Pancreas (tissue), 10 donors: ENCODE measurements around the gene PADI2. TPM values are rescaled to one million over a fixed set of nuclear protein-coding genes. Genes with fewer than 3 reads are reported as not detected.

Experiments used
- ATAC-seq, 4 donors: fragments of 200-7000 bp; cut with Tn5 transposase; one replicate each; pipeline versions ENCODE4 v1.8.0 to v1.9.1; 2020; ENCODE audit warnings: mild to moderate bottlenecking in 4 of 4, moderate library complexity in 4 of 4
- DNase-seq, 6 donors: peaks; one replicate each; pipeline ENCODE4 v3.0.0-alpha.2; 2020
- FAIRE-seq: peaks from 2 replicates; lab custom pipeline; 2012; peaks lifted over from hg19 to GRCh38; lab: Jason Lieb, UNC
- H3K27ac ChIP-seq, 4 donors: fragments of 200-600 bp; sonication (generic); 1 replicate in 3 of 4; 2 replicates in 1 of 4; pipeline versions ENCODE4 v1.5.0 to v1.8.0; 2020
- H3K27me3 ChIP-seq, 4 donors: fragments of 200-600 bp; one replicate each; pipeline ENCODE4 v1.8.0; 2021
- H3K36me3 ChIP-seq, 3 donors: fragments of 200-600 bp; sonication (generic) in 1 of 3; one replicate each; pipeline versions ENCODE4 v1.5.0 to v1.8.0; 2020 to 2021
- H3K4me1 ChIP-seq, 3 donors: fragments of 200-600 bp; one replicate each; pipeline ENCODE4 v1.8.0; 2021
- H3K4me3 ChIP-seq, 4 donors: fragments of 200-600 bp; sonication (generic) in 2 of 4; one replicate each; pipeline versions ENCODE4 v1.5.0 to v1.8.0; 2020 to 2021
- H3K9me3 ChIP-seq, 4 donors: fragments of 200-600 bp; one replicate each; pipeline ENCODE4 v1.8.0; 2021
- CTCF ChIP-seq, 4 donors: fragments of 200-600 bp; sonication (generic) in 3 of 4; IDR thresholded peaks; one replicate each; pipeline versions ENCODE4 v1.5.0 to v1.8.0; 2021; ENCODE audit warnings: antibody characterized with exemption in 4 of 4
- WGBS, 2 donors: extraction: QIAGEN DNeasy Blood & Tissue Kit; methylation state at CpG; one replicate each; pipeline ENCODE4 v1.1.7; 2013; 5-methylcytosine and 5-hydroxymethylcytosine counted together
- intact Hi-C, 3 donors: fragments of 100-400 bp; cut with DNase I; formaldehyde crosslinking; loops; one replicate each; pipeline versions ENCODE4 v1.11.1 to v1.14.2; 2022
- polyA plus RNA-seq, 2 donors: library from polyadenylated mRNA; stranded (reverse); fragments of 200-250 nt; gene quantifications; one replicate each; pipeline ENCODE4 v1.2.3, GENCODE V29; 2013
- total RNA-seq, 6 donors: library from RNA; stranded (reverse); fragmentation: NEBNext Ultra II Directional in 4 of 6; extraction: Animal tissue kit (Norgen Biotek cat#: 25700) in 4 of 6; gene quantifications; one replicate each; pipeline versions ENCODE4 v1.2.1 to v1.2.4, GENCODE V29; 2021 to 2023
- donor health status: healthy with polysubstance abuse.
- donor health status: DM: no; HTN: no; CAD: no; lungs with moderate emphysema.
- donor health status: DM: no; HTN: no; CAD: no.
- donor health status: control.
- donor health status: control.
- donor health status: Bipolar disorder and iron deficiency.
- donor health status: DM: yes; HTN: yes; CAD: no.
- donor health status: DM: no; HTN: no; CAD: no.
- donor health status: DM: no; HTN: no; CAD: no.
- donor health status: DM: yes; HTN: yes; CAD: no.

Gene PADI2
- total and polyA plus RNA-seq, 8 donors = 0.42 to 10.0 (median 0.93) TPM

- no peaks in the 10 kb centered on the region for H3K9me3 ChIP-seq
- FAIRE-seq = no peak
These were observed 36.1 kb upstream of the PADI2 start for GRCh38 chr1:17155257-17155920.

GRCh38 chr1:17149771-17150170 is 30.5 kb upstream of the PADI2 start:
- Histone ChIP-seq H3K36me3 (no peaks in the 10 kb centered on the region), H3K27ac (no peak overlapping the region), H3K9me3 (no peaks in the 10 kb centered on the region), H3K4me1 (no peaks in the 10 kb centered on the region), H3K4me3 (no peak overlapping the region), H3K27me3 (peaks cover 0 to 16% (median 0%) of the 10 kb centered on the region in 4 donors)
- no peak for DNase-seq
- FAIRE-seq = no peak
- no peak for ATAC-seq
- TF ChIP-seq CTCF (IDR thresholded peaks at IDR 0.05) = no peak
- intact Hi-C loops = no loop called here
- WGBS, 2 donors = 57 to 65% methylated on average over 8 of the region's 8 CpGs

More at GRCh38 chr1:17155257-17155920, 36.1 kb upstream of the PADI2 start:
- H3K27me3 ChIP-seq = no peaks in the 10 kb centered on the region
- TF ChIP-seq CTCF (IDR thresholded peaks at IDR 0.05) = no peak
- DNase-seq (no peak), ATAC-seq (no peak)
- intact Hi-C loops = no loop called here
- WGBS, 2 donors = 8 to 15% methylated on average over 2 of the region's 2 CpGs
- no peaks in the 10 kb centered on the region for H3K36me3 ChIP-seq
- no peak overlapping the region for H3K27ac ChIP-seq
- no peaks in the 10 kb centered on the region for H3K4me1 ChIP-seq
- no peak overlapping the region for H3K4me3 ChIP-seq

- ATAC-seq (no peak), FAIRE-seq (no peak), DNase-seq (no peak)
- no peak for TF ChIP-seq CTCF (IDR thresholded peaks at IDR 0.05)
- Histone ChIP-seq H3K9me3 (no peaks in the 10 kb centered on the region), H3K27ac (no peak overlapping the region), H3K4me3 (no peak overlapping the region), H3K4me1 (no peaks in the 10 kb centered on the region), H3K36me3 (no peaks in the 10 kb centered on the region), H3K27me3 (peaks cover 0 to 16% (median 0%) of the 10 kb centered on the region in 4 donors)
- 30 to 31% methylated on average over 50 of the region's 50 CpGs for WGBS, 2 donors
- intact Hi-C loops = no loop called here
These were observed 29.8 kb upstream of the PADI2 start for GRCh38 chr1:17148950-17149608.

GRCh38 chr1:17145648-17146047 is 26.4 kb upstream of the PADI2 start:
- ATAC-seq = no peak
- 68 to 75% methylated on average over 2 of the region's 2 CpGs for WGBS, 2 donors
- H3K27me3 ChIP-seq = peaks cover 0 to 16% (median 0%) of the 10 kb centered on the region in 4 donors
- H3K36me3 ChIP-seq = no peaks in the 10 kb centered on the region
- no peak for FAIRE-seq
- no peak for TF ChIP-seq CTCF (IDR thresholded peaks at IDR 0.05)
- no peak overlapping the region for H3K4me3 ChIP-seq
- H3K27ac ChIP-seq = no peak overlapping the region
- no peaks in the 10 kb centered on the region for H3K4me1 ChIP-seq
- intact Hi-C loops = no loop called here
- no peak for DNase-seq
- no peaks in the 10 kb centered on the region for H3K9me3 ChIP-seq

- Histone ChIP-seq H3K4me1 (no peaks in the 10 kb centered on the region), H3K36me3 (no peaks in the 10 kb centered on the region), H3K27ac (no peak overlapping the region), H3K27me3 (peaks cover 0 to 1% (median 0%) of the 10 kb centered on the region in 4 donors), H3K4me3 (no peak overlapping the region), H3K9me3 (no peaks in the 10 kb centered on the region)
- intact Hi-C loops = no loop called here
- ATAC-seq = no peak
- DNase-seq = no peak
- TF ChIP-seq CTCF (IDR thresholded peaks at IDR 0.05) = no peak
- no peak for FAIRE-seq
- 65 to 75% methylated on average over 3 of the region's 3 CpGs for WGBS, 2 donors
These were observed 24.5 kb upstream of the PADI2 start for GRCh38 chr1:17143760-17144159.
